IMR-90 (cell line): ENCODE data around the gene APOL2. TPM values are rescaled to one million over a fixed set of nuclear protein-coding genes. Genes with fewer than 3 reads are reported as not detected.

Source experiments
- ATAC-seq: fragments of 200-7000 bp; cut with Tn5 transposase; 2 replicates; pipeline ENCODE4 v1.9.1; 2020; ENCODE audit warnings: low read depth, mild to moderate bottlenecking, moderate library complexity
- BruUV-seq: library from RNA; stranded (reverse); fragments of 400-500 nt; replicated peaks from 2 replicates; lab custom pipeline; 2021; lab: Mats Ljungman, UMichigan
- CTCF ChIA-PET: fragments of 300-600 bp; formaldehyde crosslinking; extraction: SDS; loops from one replicate; lab custom pipeline; 2021; ENCODE audit warnings: antibody characterized with exemption; lab: Yijun Ruan, JAX
- POLR2A ChIA-PET: fragments of 300-600 bp; sonication (Branson Sonifier 250); formaldehyde crosslinking; loops from one replicate; lab custom pipeline; 2022; ENCODE audit warnings: antibody characterized with exemption; ENCODE audit not compliant: unreplicated experiment; lab: Charles Lee
- DNase-seq: peaks from one replicate; pipeline ENCODE4 v3.0.0; 2013
- H2AFZ ChIP-seq: replicated peaks from 2 replicates; pipeline ENCODE3; 2013; ENCODE audit warnings: low read length, mild to moderate bottlenecking; ENCODE audit not compliant: poor library complexity
- H2AK5ac ChIP-seq: 2 replicates; pipeline ENCODE4 v1.6.1; 2013; ENCODE audit warnings: low read depth, low read length, inconsistent platforms
- H2AK9ac ChIP-seq: replicated peaks from 2 replicates; pipeline ENCODE3; 2013; ENCODE audit warnings: mild to moderate bottlenecking, low read depth, low read length, moderate library complexity; ENCODE audit not compliant: poor library complexity
- H2BK120ac ChIP-seq: 2 replicates; pipeline ENCODE4 v1.6.1; 2013; ENCODE audit warnings: low read depth, low read length, inconsistent platforms
- H2BK15ac ChIP-seq: 3 replicates; pipeline ENCODE4 v1.6.1; 2013; ENCODE audit warnings: low read depth, low read length, inconsistent platforms
- H2BK20ac ChIP-seq: 2 replicates; pipeline ENCODE4 v1.6.1; 2013; ENCODE audit warnings: low read depth, mild to moderate bottlenecking, inconsistent platforms, low read length, moderate library complexity
- H2BK5ac ChIP-seq: 2 replicates; pipeline ENCODE4 v1.6.1; 2013; ENCODE audit warnings: mild to moderate bottlenecking, low read depth, low read length, inconsistent platforms; ENCODE audit not compliant: poor library complexity, severe bottlenecking
- H3K14ac ChIP-seq: replicated peaks from 2 replicates; pipeline ENCODE4 v1.6.1; 2013; ENCODE audit warnings: low read depth, low read length, inconsistent platforms
- H3K18ac ChIP-seq: 2 replicates; pipeline ENCODE4 v1.6.1; 2013; ENCODE audit warnings: low read depth, low read length, control low read depth
- H3K23ac ChIP-seq: 2 replicates; pipeline ENCODE4 v1.6.1; 2013; ENCODE audit warnings: low read depth, low read length, inconsistent platforms
- H3K27ac ChIP-seq: 2 replicates; pipeline ENCODE4 v1.5.1; 2013; ENCODE audit warnings: mild to moderate bottlenecking, control low read depth, low read length; ENCODE audit not compliant: insufficient read depth
- H3K27me3 ChIP-seq: 2 replicates; pipeline ENCODE4 v1.6.1; 2013; ENCODE audit warnings: low read length; ENCODE audit not compliant: control insufficient read depth, insufficient read depth
- H3K36me3 ChIP-seq: 2 replicates; pipeline ENCODE4 v1.6.1; 2013; ENCODE audit warnings: low read length, mixed read lengths; ENCODE audit not compliant: control insufficient read depth, insufficient read depth
- H3K4ac ChIP-seq: 2 replicates; pipeline ENCODE4 v1.6.1; 2013; ENCODE audit warnings: low read depth, low read length, inconsistent platforms
- H3K4me1 ChIP-seq: 2 replicates; pipeline ENCODE4 v1.6.1; 2013; ENCODE audit warnings: low read length, mixed read lengths; ENCODE audit not compliant: control insufficient read depth, insufficient read depth
- H3K4me2 ChIP-seq: 2 replicates; pipeline ENCODE4 v1.6.1; 2013; ENCODE audit warnings: low read depth, mild to moderate bottlenecking, control low read depth, low read length, moderate library complexity
- H3K4me3 ChIP-seq: 2 replicates; pipeline ENCODE4 v1.5.1; 2013; ENCODE audit warnings: low read depth, mild to moderate bottlenecking, control low read depth, low read length, moderate library complexity; ENCODE audit not compliant: insufficient read depth
- H3K56ac ChIP-seq: 2 replicates; pipeline ENCODE4 v1.6.1; 2013; ENCODE audit warnings: low read length, inconsistent platforms; ENCODE audit not compliant: insufficient read depth; ENCODE audit errors: extremely low read depth
- H3K79me1 ChIP-seq, 2 experiments: 2 replicates each; pipeline ENCODE4 v1.6.1; 2013; ENCODE audit warnings: low read length in 2 of 2, inconsistent platforms in 1 of 2, low read depth in 1 of 2
- H3K9ac ChIP-seq: 2 replicates; pipeline ENCODE4 v1.6.1; 2013; ENCODE audit warnings: low read depth, low read length, control low read depth
- H3K9me1 ChIP-seq: 2 replicates; pipeline ENCODE4 v1.6.1; 2013; ENCODE audit warnings: low read length, inconsistent platforms; ENCODE audit not compliant: insufficient read depth
- H3K9me3 ChIP-seq: 2 replicates; pipeline ENCODE4 v1.6.1; 2013; ENCODE audit warnings: low read length; ENCODE audit not compliant: control insufficient read depth, insufficient read depth
- H4K20me1 ChIP-seq: 2 replicates; pipeline ENCODE4 v1.6.1; 2013; ENCODE audit warnings: low read length, inconsistent platforms; ENCODE audit not compliant: insufficient read depth
- H4K5ac ChIP-seq: 2 replicates; pipeline ENCODE4 v1.6.1; 2013; ENCODE audit warnings: mild to moderate bottlenecking, low read depth, low read length, control low read depth
- H4K8ac ChIP-seq, 2 experiments: 2 replicates each; pipeline ENCODE4 v1.6.1; 2013; ENCODE audit warnings: low read depth in 2 of 2, low read length in 2 of 2, control low read depth in 1 of 2, inconsistent platforms in 1 of 2
- H4K91ac ChIP-seq: 2 replicates; pipeline ENCODE4 v1.6.1; 2013; ENCODE audit warnings: low read depth, low read length, inconsistent platforms; ENCODE audit not compliant: insufficient read depth
- BHLHE40 ChIP-seq: fragments of 150-350 bp; IDR thresholded peaks from 2 replicates; pipeline ENCODE4 v1.6.1; 2016; ENCODE audit warnings: mild to moderate bottlenecking, low read depth, low read length
- CEBPB ChIP-seq: IDR thresholded peaks from 2 replicates; pipeline ENCODE4 v1.6.1; 2012; ENCODE audit warnings: low read depth, low read length, improper control_type of control experiment
- CHD1 ChIP-seq: IDR thresholded peaks from 2 replicates; pipeline ENCODE4 v1.6.1; 2012; ENCODE audit warnings: low read depth, low read length, improper control_type of control experiment
- CTCF ChIP-seq: conservative IDR thresholded peaks from 2 replicates; pipeline ENCODE4 v1.5.1; 2012; ENCODE audit warnings: mild to moderate bottlenecking, low read depth, low read length, improper control_type of control experiment
- ELK1 ChIP-seq: fragments of 150-350 bp; IDR thresholded peaks from 2 replicates; pipeline ENCODE4 v1.6.1; 2016; ENCODE audit warnings: low read depth, mild to moderate bottlenecking, low read length, moderate library complexity, borderline replicate concordance
- FOS ChIP-seq: fragments of 150-350 bp; IDR thresholded peaks from 2 replicates; pipeline ENCODE4 v1.6.1; 2016; ENCODE audit warnings: low read depth, low read length
- MAFK ChIP-seq: IDR thresholded peaks from 2 replicates; pipeline ENCODE4 v1.6.1; 2012; ENCODE audit warnings: low read depth, low read length, improper control_type of control experiment
- MAZ ChIP-seq: IDR thresholded peaks from 2 replicates; pipeline ENCODE4 v1.6.1; 2012; ENCODE audit warnings: low read depth, mild to moderate bottlenecking, low read length, improper control_type of control experiment, moderate library complexity, borderline replicate concordance
- MXI1 ChIP-seq: IDR thresholded peaks from 2 replicates; pipeline ENCODE4 v1.6.1; 2012; ENCODE audit warnings: low read depth, mild to moderate bottlenecking, low read length, moderate library complexity, borderline replicate concordance
- NFE2L2 ChIP-seq: fragments of 150-350 bp; IDR thresholded peaks from 2 replicates; pipeline ENCODE4 v1.6.1; 2016; ENCODE audit warnings: low read depth, mild to moderate bottlenecking, low read length
- POLR2A ChIP-seq: IDR thresholded peaks from 2 replicates; pipeline ENCODE4 v1.6.1; 2012; ENCODE audit warnings: mild to moderate bottlenecking, low read depth, low read length
- RAD21 ChIP-seq: IDR thresholded peaks from 2 replicates; pipeline ENCODE4 v1.6.1; 2012; ENCODE audit warnings: low read length, improper control_type of control experiment
- RCOR1 ChIP-seq: IDR thresholded peaks from 2 replicates; pipeline ENCODE4 v1.6.1; 2012; ENCODE audit warnings: mild to moderate bottlenecking, low read length, improper control_type of control experiment; ENCODE audit not compliant: insufficient replicate concordance
- RFX5 ChIP-seq: IDR thresholded peaks from 2 replicates; pipeline ENCODE4 v1.8.0; 2012; ENCODE audit warnings: low read depth, mild to moderate bottlenecking, low read length, moderate library complexity
- SMC3 ChIP-seq: fragments of 150-350 bp; IDR thresholded peaks from 2 replicates; pipeline ENCODE4 v1.6.1; 2016; ENCODE audit warnings: low read depth, mild to moderate bottlenecking, antibody characterized with exemption, low read length, moderate library complexity
- USF2 ChIP-seq: fragments of 150-350 bp; IDR thresholded peaks from 2 replicates; pipeline ENCODE4 v1.6.1; 2017; ENCODE audit warnings: mild to moderate bottlenecking, antibody characterized with exemption, low read length, low read depth
- WGBS, 2 experiments: methylation state at CpG; one replicate each; pipeline versions ENCODE4 v1.1.5 to v1.1.7; 2013; ENCODE audit warnings: missing lambda C conversion rate in 2 of 2; ENCODE audit not compliant: insufficient read length in 1 of 2; ENCODE audit errors: extremely low coverage in 2 of 2; 5-methylcytosine and 5-hydroxymethylcytosine counted together
- dilution Hi-C: fragments of 300-500 bp; cut with HindIII; formaldehyde crosslinking; loops from one replicate; pipeline ENCODE4 v1.14.3; 2018; ENCODE audit warnings: low sequenced_read_pairs; ENCODE audit not compliant: unreplicated experiment
- in situ Hi-C: fragments of 300-500 bp; cut with MboI; formaldehyde crosslinking; loops from 3 replicates; pipeline ENCODE4 v1.14.3; 2019; ENCODE audit warnings: low sequenced_read_pairs, inconsistent platforms, mixed read lengths
- intact Hi-C: fragments of 100-400 bp; cut with micrococcal nuclease; formaldehyde crosslinking; loops from 2 replicates; pipeline ENCODE4 v1.10.0; 2022
- polyA plus RNA-seq, 3 experiments: library from polyadenylated mRNA; depleted of rRNA; stranded (reverse); fragments of >200 nt; gene quantifications; 2 replicates each; pipeline ENCODE4 v1.2.3, GENCODE V29; 2012; ENCODE audit warnings: low replicate concordance in 1 of 3
- total RNA-seq: library from RNA; depleted of rRNA; stranded (reverse); fragments of >200 nt; gene quantifications from 2 replicates; pipeline ENCODE4 v1.2.3, GENCODE V29; 2012

Gene APOL2
- total and polyA plus RNA-seq, 2 of the 4 experiments (the other 2 are of a cell fraction), result 13.1 to 57.5 TPM

- Histone ChIP-seq H2AFZ (no peak overlapping the region), H3K18ac (no peak overlapping the region), H3K9me3 (no peaks in the 10 kb centered on the region), H3K36me3 (no peaks in the 10 kb centered on the region), H3K79me1 (no peaks in the 10 kb centered on the region), H4K8ac (no peak overlapping the region), H3K56ac (no peak overlapping the region), H3K4ac (no peak overlapping the region), H3K4me1 (peaks cover 3% of the 10 kb centered on the region; the same call in 1 of the 2 replicates), H2BK20ac (no peak overlapping the region), H4K5ac (no peak overlapping the region), H3K4me2 (no peak overlapping the region), H2BK120ac (no peak overlapping the region), H2AK9ac (no peak overlapping the region), H3K4me3 (no peak overlapping the region), H2BK15ac (no peak overlapping the region), H3K27ac (no peak overlapping the region), H4K91ac (no peak overlapping the region), H3K9ac (no peak overlapping the region), H4K20me1 (no peaks in the 10 kb centered on the region), H2BK5ac (no peak overlapping the region), H3K27me3 (peaks cover 53% of the 10 kb centered on the region), H3K9me1 (peaks cover 4% of the 10 kb centered on the region; the same call in 1 of the 2 replicates), H2AK5ac (no peak overlapping the region), H3K14ac (no peak overlapping the region), H3K23ac (no peak overlapping the region)
- DNase-seq (no peak), ATAC-seq (no peak)
- dilution Hi-C loops, result no loop called here
- WGBS, 2 experiments, result no CpG with 5 or more reads among the region's 2 CpGs
- TF ChIP-seq USF2, result no peak
- TF ChIP-seq MXI1, result no peak
- TF ChIP-seq SMC3, result no peak
- TF ChIP-seq FOS, result no peak
- TF ChIP-seq MAZ, result no peak
- TF ChIP-seq RAD21, result no peak
- no peak for TF ChIP-seq RCOR1
- TF ChIP-seq POLR2A, result no peak
- TF ChIP-seq CEBPB, result no peak
- TF ChIP-seq CHD1, result no peak
- no peak for TF ChIP-seq CTCF
- TF ChIP-seq NFE2L2, result no peak
- no peak for TF ChIP-seq MAFK
- TF ChIP-seq BHLHE40, result no peak
- TF ChIP-seq ELK1, result no peak
- no peak for TF ChIP-seq RFX5
- ChIA-PET CTCF (no interaction called here), POLR2A (no interaction called here)
- intact Hi-C loops, result no loop called here
- BruUV-seq, result no TSS peak
- in situ Hi-C loops, result no loop called here
These were observed 23.3 kb downstream of the APOL2 start for GRCh38 chr22:36215981-36216380.
